ENCODE data around the gene PRDX6. TPM values are rescaled to one million over a fixed set of nuclear protein-coding genes. Genes with fewer than 3 reads are reported as not detected.

Gene PRDX6
- total RNA-seq, 2 donors from 2014 or later, result 483 to 623 TPM

GRCh38 chr1:173479649-173480048, 2.5 kb downstream of the PRDX6 start:
- H3K4me3 Mint-ChIP-seq, result peak overlapping the region; percentile 97
- H3K36me3 Mint-ChIP-seq (ENCODE audit: low read depth), result peaks cover 57% of the 10 kb centered on the region
- H3K4me1 Mint-ChIP-seq, result peaks cover 44% of the 10 kb centered on the region
- H3K9me3 Mint-ChIP-seq, result no peaks in the 10 kb centered on the region
- Histone ChIP-seq H3K9me3 (ENCODE audit: control insufficient read depth, low read length) (no peaks in the 10 kb centered on the region), H3K27ac (ENCODE audit: low read depth, low read length) (no peak overlapping the region), H3K36me3 (ENCODE audit: control insufficient read depth, insufficient read depth, low read length) (peaks cover 59% of the 10 kb centered on the region), H3K9ac (ENCODE audit: extremely low read depth, low read length, poor library complexity, severe bottlenecking) (peak overlapping the region; percentile 87), H3K4me1 (ENCODE audit: control insufficient read depth, insufficient read depth, low read length) (no peaks in the 10 kb centered on the region), H3K4me3 (ENCODE audit: low read length) (peak overlapping the region; percentile 96), H3K27me3 (ENCODE audit: control insufficient read depth, insufficient read depth, low read length, poor library complexity, severe bottlenecking) (no peaks in the 10 kb centered on the region)
- no peak for DNase-seq
- peak overlapping the region; percentile 70 for H3K27ac Mint-ChIP-seq
- 92 to 97% methylated on average over 3 to 4 of the region's 4 CpGs for WGBS, 2 experiments (ENCODE audit: insufficient coverage in 1 of 2, insufficient read length in 1 of 2)
- H3K27me3 Mint-ChIP-seq (ENCODE audit: insufficient read depth), result no peaks in the 10 kb centered on the region
- no peak for TF ChIP-seq CTCF (conservative IDR thresholded peaks at IDR 0.05)

- no peak overlapping the region for H3K9ac ChIP-seq (ENCODE audit: extremely low read depth, low read length, poor library complexity, severe bottlenecking)
- DNase-seq, result no peak
- peak overlapping the region; percentile 12 for H3K4me3 ChIP-seq (ENCODE audit: low read length)
- Mint-ChIP-seq H3K27me3 (ENCODE audit: insufficient read depth) (no peaks in the 10 kb centered on the region), H3K27ac (no peak overlapping the region), H3K4me3 (no peak overlapping the region), H3K36me3 (ENCODE audit: low read depth) (peaks cover 73% of the 10 kb centered on the region), H3K4me1 (peaks cover 40% of the 10 kb centered on the region), H3K9me3 (peaks cover 2% of the 10 kb centered on the region)
- no peak overlapping the region for H3K27ac ChIP-seq (ENCODE audit: low read depth, low read length)
- no peaks in the 10 kb centered on the region for H3K27me3 ChIP-seq (ENCODE audit: control insufficient read depth, insufficient read depth, low read length, poor library complexity, severe bottlenecking)
- peaks cover 76% of the 10 kb centered on the region for H3K36me3 ChIP-seq (ENCODE audit: control insufficient read depth, insufficient read depth, low read length)
- WGBS, 2 experiments (ENCODE audit: insufficient coverage in 1 of 2, insufficient read length in 1 of 2), result 92% methylated on average over 1 of the region's 1 CpG; no CpG with 5 or more reads in 1 of the 2 experiments
- peaks cover 9% of the 10 kb centered on the region for H3K9me3 ChIP-seq (ENCODE audit: control insufficient read depth, low read length)
- no peak for TF ChIP-seq CTCF (conservative IDR thresholded peaks at IDR 0.05)
- H3K4me1 ChIP-seq (ENCODE audit: control insufficient read depth, insufficient read depth, low read length), result no peaks in the 10 kb centered on the region
Measured at GRCh38 chr1:173481195-173481772, 4.1 kb downstream of the PRDX6 start.

GRCh38 chr1:173482683-173483082, 5.5 kb downstream of the PRDX6 start:
- Histone ChIP-seq H3K9ac (ENCODE audit: extremely low read depth, low read length, poor library complexity, severe bottlenecking) (no peak overlapping the region), H3K4me1 (ENCODE audit: control insufficient read depth, insufficient read depth, low read length) (no peaks in the 10 kb centered on the region), H3K36me3 (ENCODE audit: control insufficient read depth, insufficient read depth, low read length) (peaks cover 90% of the 10 kb centered on the region), H3K9me3 (ENCODE audit: control insufficient read depth, low read length) (peaks cover 14% of the 10 kb centered on the region), H3K27me3 (ENCODE audit: control insufficient read depth, insufficient read depth, low read length, poor library complexity, severe bottlenecking) (no peaks in the 10 kb centered on the region), H3K27ac (ENCODE audit: low read depth, low read length) (no peak overlapping the region), H3K4me3 (ENCODE audit: low read length) (no peak overlapping the region)
- Mint-ChIP-seq H3K4me1 (peaks cover 45% of the 10 kb centered on the region), H3K27ac (no peak overlapping the region), H3K9me3 (peaks cover 2% of the 10 kb centered on the region), H3K36me3 (ENCODE audit: low read depth) (peaks cover 87% of the 10 kb centered on the region), H3K27me3 (ENCODE audit: insufficient read depth) (no peaks in the 10 kb centered on the region), H3K4me3 (no peak overlapping the region)
- 93 to 100% methylated on average over 1 of the region's 1 CpG for WGBS, 2 experiments (ENCODE audit: insufficient coverage in 1 of 2, insufficient read length in 1 of 2)
- no peak for DNase-seq
- no peak for TF ChIP-seq CTCF (conservative IDR thresholded peaks at IDR 0.05)

Measured in endodermal cell (in vitro differentiated cells).